SKM-1 treated with dmso at 0.1 percent for 144 hours (cell line): ENCODE results near the gene TTC17.

Experiments used
- DNase-seq: peaks from one replicate; lab custom pipeline; 2025; ENCODE audit not compliant: unreplicated experiment; lab: John Stamatoyannopoulos, UW

TTC17 gene

DNA sequence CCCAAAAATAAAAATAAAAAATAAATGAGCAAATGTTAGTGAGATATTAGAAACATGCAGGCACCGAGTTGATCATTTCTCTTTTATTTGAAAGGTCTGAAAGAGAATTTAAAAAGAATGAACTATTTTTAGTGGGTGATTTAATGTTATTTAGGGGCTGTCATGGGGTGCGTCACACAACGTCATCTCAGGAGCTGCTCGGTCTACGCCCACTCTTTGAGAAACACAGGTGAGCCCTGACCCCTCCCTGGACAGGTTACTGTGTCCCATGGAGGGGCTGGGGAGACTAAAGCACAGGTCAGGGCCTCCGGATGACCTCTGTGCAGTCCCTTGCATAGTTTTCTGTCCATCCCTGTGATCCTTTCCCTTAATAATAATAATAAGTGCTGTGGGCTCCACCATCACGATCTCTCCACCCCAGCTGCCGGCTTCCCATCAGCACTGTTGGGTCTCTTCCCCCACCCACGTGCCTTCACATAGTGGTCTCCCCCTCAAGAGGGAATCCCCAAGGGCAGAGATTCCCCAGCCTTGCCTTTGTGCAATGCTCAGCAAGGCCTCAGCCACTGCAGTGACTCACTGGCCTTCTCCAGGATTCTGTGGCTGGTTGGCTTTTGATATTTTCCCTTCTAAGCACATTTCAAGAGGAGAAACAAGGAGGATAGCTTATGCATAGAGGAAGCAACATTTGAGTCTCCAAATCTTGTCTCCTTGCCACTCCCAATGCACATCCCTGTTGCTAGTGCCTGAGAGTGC lies 159.9 kb downstream of the TTC17 start:
- DNase-seq: no peak

DNA sequence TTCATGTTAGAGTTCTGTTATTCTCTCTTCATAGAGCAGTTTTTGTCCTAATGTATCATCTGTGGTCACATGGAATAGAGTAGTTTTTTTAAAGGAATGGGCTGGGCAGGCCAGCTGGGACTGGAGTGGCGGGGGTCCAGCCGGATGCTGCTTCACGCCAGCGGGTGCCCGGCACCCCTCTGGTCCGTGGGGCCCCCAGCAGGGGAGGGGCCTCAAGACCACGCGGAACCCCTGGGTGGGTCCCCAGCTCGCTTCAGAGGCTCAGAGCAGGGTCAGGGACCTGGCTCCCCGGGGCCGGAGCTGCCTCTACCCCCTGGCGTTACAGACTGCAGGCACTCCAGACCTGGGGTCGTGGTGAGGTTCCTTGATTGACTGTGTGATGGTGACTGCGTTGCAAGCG lies 162.8 kb downstream of the TTC17 start:
- no peak for DNase-seq

GRCh38 chr11:43523632-43524031 lies 164.9 kb downstream of the TTC17 start:
- no peak for DNase-seq

GRCh38 chr11:43532041-43532440 lies 173.3 kb downstream of the TTC17 start:
- DNase-seq: no peak

DNA sequence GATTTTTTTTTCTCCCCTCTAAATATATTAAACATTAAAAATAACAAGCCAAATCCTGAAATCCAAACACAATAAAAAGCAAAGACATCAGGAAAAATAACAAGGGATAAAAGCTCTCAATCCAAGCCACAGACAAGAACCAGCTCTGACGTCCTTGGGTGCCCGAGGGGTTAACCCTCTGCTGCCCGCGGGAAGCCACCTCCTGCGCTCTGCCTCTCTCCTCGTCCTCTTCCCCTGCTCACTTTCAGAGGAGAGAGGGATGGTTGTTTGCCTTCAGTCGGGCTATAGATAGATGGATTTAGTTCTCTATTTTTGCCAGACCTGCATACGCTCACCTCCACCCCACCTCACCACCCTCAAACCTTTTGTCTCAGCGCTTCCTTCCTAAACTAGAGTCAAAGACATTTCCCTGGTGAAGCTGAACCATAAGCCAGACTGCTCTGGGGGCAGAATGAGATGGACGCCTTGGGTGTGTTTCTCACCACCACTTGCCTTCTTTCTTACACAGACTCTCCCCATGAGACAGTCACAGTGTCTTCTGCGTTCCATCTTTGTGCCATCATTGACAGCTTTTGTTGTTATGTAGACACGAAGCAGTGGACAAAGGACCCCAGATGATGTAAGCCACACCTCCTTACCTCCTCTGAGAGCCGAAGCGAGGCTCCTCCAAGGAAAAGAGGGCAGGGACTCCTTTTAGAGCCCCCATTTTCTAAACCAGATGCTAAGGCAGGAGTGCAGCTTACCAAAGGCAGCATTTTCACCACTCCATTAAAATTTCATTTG lies 179.3 kb downstream of the TTC17 start:
- no peak for DNase-seq

GRCh38 chr11:43541993-43542392 lies 183.3 kb downstream of the TTC17 start:
- no peak for DNase-seq

GRCh38 chr11:43542750-43543712 lies 184.3 kb downstream of the TTC17 start:
- DNase-seq: no peak
